Activated CD4-positive, alpha-beta memory T cell treated with anti-CD3 and anti-CD28 coated beads for 36 hours (primary cell): ENCODE data around the gene XXYLT1. TPM values are rescaled to one million over a fixed set of nuclear protein-coding genes. Genes with fewer than 3 reads are reported as not detected.

Experiments
- CTCF ChIA-PET: fragments of 350-600 bp; sonication (Branson Sonifier 250); formaldehyde crosslinking; loops from one replicate; lab custom pipeline; 2021; ENCODE audit warnings: antibody characterized with exemption, inconsistent platforms; lab: Charles Lee
- POLR2A ChIA-PET: fragments of 350-600 bp; sonication (Branson Sonifier 250); formaldehyde crosslinking; loops from one replicate; lab custom pipeline; 2021; ENCODE audit warnings: antibody characterized with exemption; lab: Charles Lee
- DNase-seq: peaks from one replicate; pipeline ENCODE4 v3.0.0-alpha.2; 2020
- H3K27ac Mint-ChIP-seq: one replicate; pipeline ENCODE4 v1.8.0; 2021; ENCODE audit warnings: mixed read lengths
- H3K27me3 Mint-ChIP-seq: one replicate; pipeline ENCODE4 v1.8.0; 2021; ENCODE audit warnings: mixed read lengths
- H3K36me3 Mint-ChIP-seq: one replicate; pipeline ENCODE4 v1.8.0; 2021; ENCODE audit warnings: mixed read lengths
- H3K4me1 Mint-ChIP-seq: one replicate; pipeline ENCODE4 v1.8.0; 2021; ENCODE audit warnings: low read depth, mixed read lengths
- H3K4me3 Mint-ChIP-seq: one replicate; pipeline ENCODE4 v1.8.0; 2021; ENCODE audit warnings: mild to moderate bottlenecking, mixed read lengths
- H3K9me3 Mint-ChIP-seq: one replicate; pipeline ENCODE4 v1.8.0; 2021; ENCODE audit warnings: mixed read lengths
- intact Hi-C: fragments of 100-400 bp; cut with micrococcal nuclease; formaldehyde crosslinking; loops from one replicate; pipeline ENCODE4 v1.15.1; 2023
- total RNA-seq, 2 experiments: library from RNA; stranded (reverse); gene quantifications; one replicate each; pipeline ENCODE4 v1.2.3, GENCODE V29; 2021

The XXYLT1 gene
- total RNA-seq, 2 experiments from 2014 or later, result 3.3 to 4.4 TPM

DNA sequence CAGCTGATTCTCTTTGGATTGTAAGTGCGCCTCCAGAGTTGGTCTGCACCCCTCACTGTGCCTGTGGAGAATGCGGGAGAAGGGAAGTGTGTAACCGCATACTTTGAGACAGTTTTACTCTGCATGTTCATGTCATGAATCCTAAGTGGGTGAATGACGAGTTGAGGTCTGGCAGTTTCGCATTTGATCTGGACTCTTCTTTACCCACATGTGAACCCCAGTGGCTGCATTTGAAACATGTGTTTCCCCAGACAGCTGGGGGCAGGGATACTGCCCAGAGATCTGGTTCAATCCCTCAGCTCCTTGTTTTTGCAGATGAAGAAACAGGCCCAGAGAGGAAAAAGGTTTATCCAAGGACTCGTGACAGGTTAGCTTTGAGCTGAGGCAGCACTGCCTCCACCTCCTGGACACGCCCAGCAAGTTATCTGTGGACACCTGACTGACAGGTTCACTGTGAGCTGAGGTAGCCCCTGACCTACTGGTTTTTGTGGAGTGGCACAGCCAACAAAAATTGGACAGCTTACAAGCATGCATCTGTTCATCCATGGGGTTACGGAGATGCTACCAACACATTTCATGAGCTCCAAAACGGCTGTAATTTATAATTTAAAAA lies 207.3 kb downstream of the XXYLT1 start:
- Mint-ChIP-seq H3K4me1 (no peaks in the 10 kb centered on the region), H3K27me3 (no peaks in the 10 kb centered on the region), H3K36me3 (no peaks in the 10 kb centered on the region), H3K9me3 (no peaks in the 10 kb centered on the region), H3K4me3 (no peak overlapping the region), H3K27ac (no peak overlapping the region)
- DNase-seq, result no peak
- intact Hi-C loops, result no loop called here
- ChIA-PET CTCF (no interaction called here), POLR2A (interaction anchor here (0.9 kb wide), 1 partner anchor 16 kb away, joined by 4 read pairs; no protein-coding TSS in a partner anchor)

GRCh38 chr3:195062866-195063540 lies 208.0 kb downstream of the XXYLT1 start:
- H3K4me3 Mint-ChIP-seq, result no peak overlapping the region
- no peaks in the 10 kb centered on the region for H3K9me3 Mint-ChIP-seq
- no peak for DNase-seq
- ChIA-PET CTCF (no interaction called here), POLR2A (interaction anchor here (0.9 kb wide), 1 partner anchor 15 kb away, joined by 4 read pairs; no protein-coding TSS in a partner anchor)
- no peaks in the 10 kb centered on the region for H3K36me3 Mint-ChIP-seq
- H3K27ac Mint-ChIP-seq, result no peak overlapping the region
- no peaks in the 10 kb centered on the region for H3K27me3 Mint-ChIP-seq
- intact Hi-C loops, result no loop called here
- no peaks in the 10 kb centered on the region for H3K4me1 Mint-ChIP-seq

- ChIA-PET CTCF (no interaction called here), POLR2A (no interaction called here)
- intact Hi-C loops, result no loop called here
- no peaks in the 10 kb centered on the region for H3K27me3 Mint-ChIP-seq
- H3K4me1 Mint-ChIP-seq, result no peaks in the 10 kb centered on the region
- no peaks in the 10 kb centered on the region for H3K9me3 Mint-ChIP-seq
- no peak overlapping the region for H3K27ac Mint-ChIP-seq
- DNase-seq, result no peak
- no peaks in the 10 kb centered on the region for H3K36me3 Mint-ChIP-seq
- H3K4me3 Mint-ChIP-seq, result no peak overlapping the region
These were observed 209.0 kb downstream of the XXYLT1 start for GRCh38 chr3:195061756-195062655.

DNA sequence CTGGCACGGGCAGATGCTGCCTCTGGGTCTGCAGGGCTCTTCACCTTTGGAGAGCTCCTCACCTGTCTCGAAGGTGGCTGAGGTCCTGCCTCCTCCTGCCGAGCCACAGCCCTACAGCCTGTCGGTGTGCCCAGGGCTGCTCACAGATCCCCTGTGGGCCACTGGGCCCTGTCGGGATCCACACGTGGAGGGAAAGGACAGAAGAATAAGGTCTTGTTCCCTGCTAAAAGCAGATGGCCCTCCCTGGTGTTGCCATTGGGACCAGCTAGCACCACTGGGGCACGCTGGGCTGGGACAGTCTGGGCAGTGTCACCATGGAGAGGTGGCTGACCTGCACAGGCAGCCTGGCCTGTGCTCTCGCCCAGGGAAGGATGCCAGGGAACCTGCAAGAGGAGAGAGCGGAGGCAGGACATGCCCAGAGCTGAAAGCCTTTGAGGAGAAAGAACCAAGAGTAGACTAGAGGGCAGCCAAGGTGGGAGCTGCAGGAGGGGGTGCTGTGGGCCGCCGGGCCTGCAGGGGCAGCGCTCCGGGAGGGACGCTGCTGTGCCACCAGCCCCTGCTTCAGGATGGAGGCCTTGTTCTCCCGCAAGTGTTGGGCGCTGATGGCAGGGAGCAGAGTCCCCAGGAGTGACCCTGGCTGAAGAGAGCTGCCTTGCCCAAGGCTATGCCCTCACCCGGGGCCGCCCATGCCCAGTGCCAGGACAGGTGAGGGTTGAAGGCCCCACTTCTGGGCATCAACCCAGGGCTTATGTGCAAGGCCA lies 210.2 kb downstream of the XXYLT1 start:
- Mint-ChIP-seq H3K9me3 (no peaks in the 10 kb centered on the region), H3K27me3 (peaks cover 2% of the 10 kb centered on the region), H3K27ac (no peak overlapping the region), H3K4me3 (no peak overlapping the region), H3K36me3 (no peaks in the 10 kb centered on the region), H3K4me1 (no peaks in the 10 kb centered on the region)
- CTCF ChIA-PET, result no interaction called here
- intact Hi-C loops, result no loop called here
- no peak for DNase-seq
- POLR2A ChIA-PET, result no interaction called here

DNA sequence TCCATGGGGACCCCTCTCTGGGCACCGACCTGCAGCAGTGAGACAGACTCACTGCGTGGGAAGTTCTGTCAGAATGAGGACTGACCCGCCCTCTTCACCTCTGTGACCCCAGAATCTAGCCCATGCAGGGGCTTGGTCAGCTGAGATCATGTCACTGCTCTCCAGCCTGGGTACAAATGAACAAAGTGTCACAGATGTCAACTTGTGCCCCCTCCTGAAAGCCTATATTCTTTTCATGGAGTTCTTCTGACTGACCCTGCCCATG lies 210.8 kb downstream of the XXYLT1 start:
- DNase-seq, result no peak
- H3K27me3 Mint-ChIP-seq, result peaks cover 2% of the 10 kb centered on the region
- CTCF ChIA-PET, result no interaction called here
- no peak overlapping the region for H3K4me3 Mint-ChIP-seq
- H3K4me1 Mint-ChIP-seq, result no peaks in the 10 kb centered on the region
- H3K27ac Mint-ChIP-seq, result no peak overlapping the region
- H3K36me3 Mint-ChIP-seq, result no peaks in the 10 kb centered on the region
- no peaks in the 10 kb centered on the region for H3K9me3 Mint-ChIP-seq
- POLR2A ChIA-PET, result no interaction called here
- intact Hi-C loops, result no loop called here

DNA sequence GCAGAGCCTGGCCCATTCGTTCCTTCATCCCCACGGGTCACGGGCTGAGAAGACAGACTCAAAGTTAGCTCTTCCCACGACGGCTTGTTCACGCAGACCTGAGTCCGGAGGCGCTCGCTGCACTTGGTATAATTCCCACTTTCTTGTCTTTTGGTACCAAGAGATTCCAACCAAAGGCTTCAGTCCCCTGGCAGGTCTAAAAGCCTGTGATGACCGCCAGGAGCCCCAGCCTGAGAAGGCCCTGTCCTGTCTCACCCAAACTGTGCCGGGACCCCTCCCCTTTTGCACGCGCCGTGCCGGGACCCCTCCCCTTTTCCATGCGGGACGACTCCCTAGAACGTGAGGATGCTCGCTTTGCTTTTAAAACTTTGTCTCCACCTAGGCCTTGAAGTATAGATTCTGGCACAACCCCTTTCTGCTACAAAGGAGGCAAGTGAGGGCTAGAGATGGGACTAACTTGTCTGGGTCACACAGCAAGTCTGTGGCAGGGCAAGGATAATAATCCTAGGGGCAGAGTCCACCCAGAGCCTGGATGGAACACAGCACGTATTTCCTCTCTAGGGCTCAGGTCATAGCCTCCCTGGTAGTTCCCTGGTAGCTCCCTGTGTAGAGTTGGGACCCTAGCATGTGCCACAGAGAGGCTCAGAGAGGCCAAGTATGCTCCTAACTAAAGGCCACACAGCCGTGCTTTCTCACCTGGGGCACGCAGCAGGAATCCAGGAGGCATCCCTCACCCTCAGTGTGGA lies 211.3 kb downstream of the XXYLT1 start:
- Mint-ChIP-seq H3K27ac (no peak overlapping the region), H3K27me3 (peaks cover 7% of the 10 kb centered on the region), H3K9me3 (no peaks in the 10 kb centered on the region), H3K4me1 (no peaks in the 10 kb centered on the region), H3K4me3 (no peak overlapping the region), H3K36me3 (no peaks in the 10 kb centered on the region)
- intact Hi-C loops, result no loop called here
- DNase-seq, result no peak
- ChIA-PET CTCF (no interaction called here), POLR2A (no interaction called here)

- Mint-ChIP-seq H3K4me1 (no peaks in the 10 kb centered on the region), H3K27ac (no peak overlapping the region), H3K4me3 (no peak overlapping the region), H3K27me3 (peaks cover 9% of the 10 kb centered on the region), H3K36me3 (no peaks in the 10 kb centered on the region), H3K9me3 (no peaks in the 10 kb centered on the region)
- POLR2A ChIA-PET, result no interaction called here
- CTCF ChIA-PET, result no interaction called here
- DNase-seq, result no peak
- intact Hi-C loops, result no loop called here
These were observed 212.0 kb downstream of the XXYLT1 start for GRCh38 chr3:195059006-195059350.

DNA sequence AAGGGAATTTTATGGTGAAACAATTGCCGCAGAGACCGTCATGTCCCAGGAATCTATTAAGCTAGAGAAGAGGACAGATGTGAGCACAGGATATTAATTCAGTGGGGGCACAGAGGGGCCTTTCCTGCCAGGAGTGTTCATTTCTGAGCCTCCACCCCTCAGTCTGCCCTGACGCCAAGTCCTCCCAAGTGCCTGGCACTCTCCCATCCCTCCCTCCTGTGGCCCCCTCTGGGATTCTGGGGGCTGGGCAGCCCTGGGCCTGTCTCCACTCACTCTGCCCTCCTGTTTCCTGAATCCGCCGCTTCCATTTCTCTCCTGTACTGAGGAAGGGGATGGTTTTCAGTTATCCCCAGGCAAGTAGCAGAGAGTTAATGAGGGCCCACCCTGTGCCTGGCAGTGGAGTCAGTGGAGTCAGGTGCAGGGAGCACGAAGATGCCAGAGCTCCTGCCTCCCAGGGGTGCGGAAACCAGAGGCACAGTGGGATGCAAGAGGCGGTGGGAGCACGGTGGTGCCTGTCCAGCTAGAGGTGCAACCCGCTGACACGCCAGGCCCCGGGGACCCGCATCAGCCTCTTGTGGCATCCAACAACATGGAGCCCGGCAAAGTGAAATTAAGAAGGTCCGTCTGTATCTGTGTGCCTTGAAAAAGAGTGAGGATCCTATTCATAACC lies 212.5 kb downstream of the XXYLT1 start:
- no peaks in the 10 kb centered on the region for H3K9me3 Mint-ChIP-seq
- ChIA-PET CTCF (no interaction called here), POLR2A (no interaction called here)
- DNase-seq, result no peak
- no peak overlapping the region for H3K4me3 Mint-ChIP-seq
- H3K36me3 Mint-ChIP-seq, result no peaks in the 10 kb centered on the region
- no peaks in the 10 kb centered on the region for H3K4me1 Mint-ChIP-seq
- intact Hi-C loops, result no loop called here
- H3K27ac Mint-ChIP-seq, result no peak overlapping the region
- peaks cover 9% of the 10 kb centered on the region for H3K27me3 Mint-ChIP-seq

DNA sequence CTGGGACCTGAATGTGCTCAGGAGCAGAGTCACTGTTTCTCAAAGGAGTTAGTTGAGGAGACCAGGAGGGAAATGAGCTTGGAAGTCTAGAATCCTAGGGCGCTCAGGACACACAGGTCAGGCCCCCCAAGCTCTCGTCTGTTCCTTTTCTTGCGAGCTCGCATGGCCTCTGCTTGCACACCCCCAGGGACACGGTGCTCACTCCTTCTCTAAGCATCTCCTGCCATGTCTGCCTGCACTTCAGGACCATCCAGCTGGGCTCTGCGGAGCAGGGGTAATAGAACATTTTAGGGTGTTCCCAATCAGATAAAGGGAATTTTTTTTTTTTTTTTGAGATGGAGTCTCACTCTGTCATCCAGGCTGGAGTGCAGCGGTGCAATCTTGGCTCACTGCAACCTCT lies 213.2 kb downstream of the XXYLT1 start:
- ChIA-PET POLR2A (no interaction called here), CTCF (no interaction called here)
- DNase-seq, result no peak
- peaks cover 10% of the 10 kb centered on the region for H3K27me3 Mint-ChIP-seq
- no peak overlapping the region for H3K4me3 Mint-ChIP-seq
- H3K4me1 Mint-ChIP-seq, result no peaks in the 10 kb centered on the region
- H3K9me3 Mint-ChIP-seq, result no peaks in the 10 kb centered on the region
- H3K27ac Mint-ChIP-seq, result no peak overlapping the region
- intact Hi-C loops, result no loop called here
- no peaks in the 10 kb centered on the region for H3K36me3 Mint-ChIP-seq

GRCh38 chr3:195056506-195056905 lies 214.5 kb downstream of the XXYLT1 start:
- Mint-ChIP-seq H3K4me3 (no peak overlapping the region), H3K27me3 (peaks cover 10% of the 10 kb centered on the region), H3K36me3 (no peaks in the 10 kb centered on the region), H3K4me1 (no peaks in the 10 kb centered on the region), H3K9me3 (no peaks in the 10 kb centered on the region), H3K27ac (no peak overlapping the region)
- ChIA-PET POLR2A (no interaction called here), CTCF (no interaction called here)
- DNase-seq, result no peak
- intact Hi-C loops, result no loop called here

- H3K9me3 Mint-ChIP-seq, result no peaks in the 10 kb centered on the region
These were observed 216.6 kb downstream of the XXYLT1 start for GRCh38 chr3:195054311-195054710.

More at GRCh38 chr3:195054311-195054710, 216.6 kb downstream of the XXYLT1 start:
- no peak for DNase-seq
- Mint-ChIP-seq H3K36me3 (no peaks in the 10 kb centered on the region), H3K4me1 (no peaks in the 10 kb centered on the region), H3K27me3 (peaks cover 10% of the 10 kb centered on the region), H3K27ac (no peak overlapping the region), H3K4me3 (no peak overlapping the region)
- ChIA-PET POLR2A (no interaction called here), CTCF (no interaction called here)
- intact Hi-C loops, result no loop called here
